MM.1S (cell line): ENCODE data around the gene PDE3B.

Experiments used
- CTCF ChIP-seq: fragments of 300-600 bp; sonication (generic); IDR thresholded peaks from 2 replicates; pipeline ENCODE4 v1.5.1; 2016; ENCODE audit warnings: antibody characterized with exemption, low read length, mixed read lengths
- EZH2 ChIP-seq: fragments of 300-600 bp; sonication (generic); optimal IDR thresholded peaks from 2 replicates; pipeline ENCODE3; 2017; ENCODE audit warnings: low read depth, mild to moderate bottlenecking, antibody characterized with exemption, low read length, mixed read lengths
- EZH2phosphoT487 ChIP-seq: fragments of 300-600 bp; sonication (generic); IDR thresholded peaks from 2 replicates; pipeline ENCODE4 v1.6.1; 2018; ENCODE audit warnings: antibody characterized with exemption, low read length

- TF ChIP-seq EZH2 (no peak), CTCF (no peak), EZH2phosphoT487 (no peak)
Measured at GRCh38 chr11:14892036-14892556, 248.5 kb downstream of the PDE3B start, which contains the start of gene CYP2R1.
